Measurements from ENCODE around the gene PRRT1B. TPM values are rescaled to one million over a fixed set of nuclear protein-coding genes. Genes with fewer than 3 reads are reported as not detected.

Gene PRRT1B
- total and polyA plus RNA-seq, 2 of the 4 experiments (the other 2 are of a cell fraction): not detected

- POLR2A ChIA-PET (ENCODE audit: unreplicated experiment): no interaction called here
- H3K23ac ChIP-seq (ENCODE audit: low read depth, low read length): no peak overlapping the region
- H3K27ac ChIP-seq (ENCODE audit: insufficient read depth, low read length): no peak overlapping the region
- H4K8ac ChIP-seq (ENCODE audit: low read depth in 2 of 2, low read length in 2 of 2): no peak overlapping the region
- no peak overlapping the region for H2AFZ ChIP-seq (replicated peaks; ENCODE audit: low read length, poor library complexity)
- no peak for ATAC-seq (ENCODE audit: low read depth)
- H4K5ac ChIP-seq (ENCODE audit: low read depth, low read length): no peak overlapping the region
- in situ Hi-C loops (cut with MboI; ENCODE audit: low sequenced_read_pairs): no loop called here
- BruUV-seq (replicated peaks): no TSS peak
- H3K18ac ChIP-seq (ENCODE audit: low read depth, low read length): no peak overlapping the region
- H2AK5ac ChIP-seq (ENCODE audit: low read depth, low read length): no peak overlapping the region
- H3K9me3 ChIP-seq (ENCODE audit: control insufficient read depth, insufficient read depth, low read length): peaks cover 3% of the 10 kb centered on the region
- no peak overlapping the region for H2AK9ac ChIP-seq (replicated peaks; ENCODE audit: low read depth, low read length, poor library complexity)
- H3K4me1 ChIP-seq (ENCODE audit: control insufficient read depth, insufficient read depth, low read length): no peaks in the 10 kb centered on the region
- H2BK5ac ChIP-seq (ENCODE audit: low read depth, low read length, poor library complexity, severe bottlenecking): no peak overlapping the region
- H3K4me2 ChIP-seq (ENCODE audit: low read depth, low read length): no peak overlapping the region
- DNase-seq: no peak
- no peak overlapping the region for H3K56ac ChIP-seq (ENCODE audit: extremely low read depth, insufficient read depth, low read length)
- H3K4ac ChIP-seq (ENCODE audit: low read depth, low read length): no peak overlapping the region
- dilution Hi-C loops (cut with HindIII; ENCODE audit: low sequenced_read_pairs, unreplicated experiment): no loop called here
- no peak overlapping the region for H3K9ac ChIP-seq (ENCODE audit: low read depth, low read length)
- H3K27me3 ChIP-seq (ENCODE audit: control insufficient read depth, insufficient read depth, low read length): no peaks in the 10 kb centered on the region
- no peaks in the 10 kb centered on the region for H3K9me1 ChIP-seq (ENCODE audit: insufficient read depth, low read length)
- intact Hi-C loops (cut with micrococcal nuclease): no loop called here
- H4K20me1 ChIP-seq (ENCODE audit: insufficient read depth, low read length): no peaks in the 10 kb centered on the region
- 0 out of 2 replicates have a peak, but pooled peaks cover 2% of the 10 kb centered on the region for H3K36me3 ChIP-seq (ENCODE audit: control insufficient read depth, insufficient read depth, low read length)
- CTCF ChIA-PET: interaction anchor here (0.6 kb wide), 1 partner anchor 84 kb away, joined by 3 read pairs; no protein-coding TSS in a partner anchor
- WGBS, 2 experiments (ENCODE audit: extremely low coverage in 2 of 2, insufficient read length in 1 of 2): no CpG with 5 or more reads among the region's 5 CpGs
- H2BK15ac ChIP-seq (ENCODE audit: low read depth, low read length): no peak overlapping the region
- no peak overlapping the region for H3K14ac ChIP-seq (replicated peaks; ENCODE audit: low read depth, low read length)
- TF ChIP-seq RAD21 (IDR thresholded peaks at IDR 0.05; ENCODE audit: low read length) (no peak), RCOR1 (IDR thresholded peaks at IDR 0.05; ENCODE audit: insufficient replicate concordance, low read length) (no peak), POLR2A (IDR thresholded peaks at IDR 0.05; ENCODE audit: low read depth, low read length) (no peak), CHD1 (IDR thresholded peaks at IDR 0.05; ENCODE audit: low read depth, low read length) (no peak), SMC3 (IDR thresholded peaks at IDR 0.05; ENCODE audit: low read depth, low read length) (no peak), MXI1 (IDR thresholded peaks at IDR 0.05; ENCODE audit: borderline replicate concordance, low read depth, low read length) (no peak), ELK1 (IDR thresholded peaks at IDR 0.05; ENCODE audit: borderline replicate concordance, low read depth, low read length) (no peak), RFX5 (IDR thresholded peaks at IDR 0.05; ENCODE audit: low read depth, low read length) (no peak), CTCF (conservative IDR thresholded peaks at IDR 0.05; ENCODE audit: low read depth, low read length) (no peak), MAZ (IDR thresholded peaks at IDR 0.05; ENCODE audit: borderline replicate concordance, low read depth, low read length) (no peak), FOS (IDR thresholded peaks at IDR 0.05; ENCODE audit: low read depth, low read length) (no peak), USF2 (IDR thresholded peaks at IDR 0.05; ENCODE audit: low read depth, low read length) (no peak), NFE2L2 (IDR thresholded peaks at IDR 0.05; ENCODE audit: low read depth, low read length) (no peak), CEBPB (IDR thresholded peaks at IDR 0.05; ENCODE audit: low read depth, low read length) (no peak), BHLHE40 (IDR thresholded peaks at IDR 0.05; ENCODE audit: low read depth, low read length) (no peak), MAFK (IDR thresholded peaks at IDR 0.05; ENCODE audit: low read depth, low read length) (no peak)
- no peak overlapping the region for H2BK20ac ChIP-seq (ENCODE audit: low read depth, low read length)
- H3K4me3 ChIP-seq (ENCODE audit: insufficient read depth, low read depth, low read length): no peak overlapping the region
- no peak overlapping the region for H2BK120ac ChIP-seq (ENCODE audit: low read depth, low read length)
- H3K79me1 ChIP-seq (ENCODE audit: low read depth in 1 of 2, low read length in 2 of 2): no peaks in the 10 kb centered on the region
- H4K91ac ChIP-seq (ENCODE audit: insufficient read depth, low read depth, low read length): no peak overlapping the region
Measured at GRCh38 chr9:131565369-131565768, 20.0 kb downstream of the PRRT1B start.

All from IMR-90 (cell line).